Measurements from ENCODE around the gene FTO.

Gene FTO

GRCh38 chr16:54140057-54140787 is 436.3 kb downstream of the FTO start:
- DNase-seq = no peak

GRCh38 chr16:54140788-54141136 is 436.8 kb downstream of the FTO start:
- no peak for DNase-seq

- no peak for DNase-seq
Observed at GRCh38 chr16:54142787-54143186, 438.8 kb downstream of the FTO start.

GRCh38 chr16:54143410-54143809 is 439.5 kb downstream of the FTO start:
- DNase-seq = no peak

DNA sequence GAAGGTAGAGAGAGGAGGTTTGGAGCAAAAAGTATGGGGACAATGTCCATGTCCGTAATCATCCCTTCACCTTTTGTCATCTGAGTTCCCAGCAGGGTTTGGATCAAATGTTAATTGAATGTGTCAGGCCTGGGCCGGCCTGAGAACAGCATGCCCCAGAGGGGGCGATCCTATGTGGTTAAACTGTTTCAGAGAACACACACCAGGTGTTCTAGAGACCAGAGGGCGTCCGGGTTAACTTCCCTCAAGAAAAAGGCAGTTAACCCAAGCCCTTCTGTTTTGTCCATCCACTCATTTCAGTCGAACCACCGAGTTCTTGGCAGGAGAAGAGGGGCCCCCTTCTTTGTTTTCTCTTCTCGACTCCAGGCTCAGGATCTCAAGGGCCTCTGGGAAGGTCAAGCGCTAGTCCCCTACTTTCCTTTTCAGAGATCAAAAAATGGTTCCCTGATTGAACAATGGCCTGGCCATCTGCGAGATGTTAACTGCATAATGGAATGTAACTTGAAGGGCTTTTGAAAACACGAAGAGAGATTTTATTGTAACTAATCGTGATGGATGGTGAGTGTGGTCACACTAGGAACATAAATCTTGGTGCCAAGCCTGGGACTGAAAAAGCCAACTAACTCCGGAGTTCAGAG is 440.1 kb downstream of the FTO start:
- DNase-seq = no peak

DNA sequence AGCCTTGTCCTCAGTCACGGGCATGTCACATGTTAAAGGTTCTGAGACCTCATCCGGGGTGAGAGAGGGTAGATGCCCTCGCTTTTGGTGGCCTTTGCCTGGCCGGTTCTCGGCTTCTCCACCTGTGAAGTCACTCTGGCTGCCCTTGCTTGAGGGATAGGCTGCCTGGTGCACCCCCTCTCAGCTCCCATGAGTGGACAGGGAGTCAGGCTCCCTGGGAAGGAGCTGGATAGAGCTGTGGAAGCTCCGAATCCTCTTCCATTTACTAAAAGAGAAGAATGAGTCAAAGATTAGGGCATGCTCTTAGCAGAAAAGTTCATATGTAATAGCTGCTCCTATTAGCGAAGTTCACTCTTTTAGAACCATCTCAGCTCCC is 440.6 kb downstream of the FTO start:
- no peak for DNase-seq

DNA sequence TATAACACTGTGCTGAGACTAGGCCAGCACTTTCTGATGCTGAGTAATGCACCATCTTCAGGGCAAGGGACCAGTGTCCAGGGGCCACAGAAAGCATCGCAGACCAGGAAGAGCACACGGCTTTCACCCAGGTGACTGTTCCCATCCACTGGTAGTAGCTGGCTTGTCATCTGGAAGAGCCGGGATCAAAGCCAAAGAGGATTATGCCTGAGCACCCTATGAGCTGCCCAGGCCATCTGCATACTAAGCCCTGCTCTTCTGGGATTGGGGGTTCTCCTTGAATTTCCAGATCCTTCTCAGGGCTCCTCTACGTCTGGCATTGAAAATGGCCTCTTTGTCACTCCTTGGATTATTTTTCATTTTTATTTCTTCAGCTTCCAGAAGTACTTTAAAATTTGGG is 441.9 kb downstream of the FTO start:
- no peak for DNase-seq

- DNase-seq = no peak
Observed at GRCh38 chr16:54148974-54149373, 445.0 kb downstream of the FTO start.

DNA sequence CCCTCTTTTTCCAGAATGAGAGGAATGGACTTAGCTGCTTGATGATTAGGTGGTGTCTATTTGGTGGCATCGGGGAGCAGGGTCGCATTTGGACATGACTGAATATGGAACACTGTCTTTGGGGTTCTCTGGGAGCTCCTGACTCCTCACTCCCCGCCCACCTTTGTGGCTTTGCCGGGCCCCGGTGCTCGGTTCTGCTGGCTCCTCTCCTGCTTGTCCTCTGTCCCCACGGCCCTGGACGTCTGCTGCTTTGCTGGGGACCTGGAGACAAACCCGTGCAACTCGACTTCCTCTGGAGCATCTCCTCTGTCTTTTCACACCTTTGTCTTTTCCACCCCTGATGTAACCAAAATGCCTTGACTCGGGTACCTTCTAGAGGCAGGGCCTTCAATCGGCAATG is 446.9 kb downstream of the FTO start:
- no peak for DNase-seq

DNA sequence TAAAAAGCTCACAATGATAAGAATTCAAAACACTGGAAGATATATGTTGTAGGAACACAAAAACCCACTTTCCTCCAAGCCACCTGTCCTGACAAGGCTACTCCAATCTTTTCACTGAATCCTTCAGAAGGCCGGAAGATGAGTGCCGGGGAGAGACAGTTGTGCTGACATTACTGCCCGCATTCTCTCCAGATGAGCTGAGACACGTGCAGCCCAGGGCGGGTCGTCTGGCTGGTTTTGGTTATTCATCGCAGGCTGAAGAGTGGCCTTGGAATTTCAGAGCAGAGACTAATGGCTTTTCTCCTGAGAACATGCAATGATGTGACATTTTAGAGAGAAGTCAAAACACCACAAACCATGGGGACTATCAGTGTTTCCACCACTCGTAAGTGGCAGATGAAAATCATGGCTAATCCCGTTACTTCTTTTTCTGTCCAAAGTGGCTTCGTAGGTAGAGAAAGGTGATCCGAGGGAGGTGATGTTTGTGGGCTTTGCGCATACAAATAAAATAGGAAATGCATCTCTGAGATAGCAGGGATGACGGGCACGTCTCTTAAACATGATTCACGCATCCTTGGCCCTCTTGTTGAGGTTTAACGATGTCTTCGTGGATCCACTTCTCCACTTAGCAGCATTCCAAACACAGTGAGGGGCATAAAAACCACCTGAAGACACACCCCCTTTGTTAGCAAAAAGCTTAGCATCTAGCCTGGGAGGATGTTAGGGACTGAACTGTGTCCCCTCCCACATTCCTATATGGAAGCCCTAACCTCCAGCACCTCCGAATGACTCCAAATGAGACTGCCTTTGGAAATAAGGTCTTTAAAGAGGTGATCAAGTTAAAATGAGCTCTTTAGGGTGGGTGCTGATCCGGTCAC is 448.6 kb downstream of the FTO start:
- no peak for DNase-seq

DNA sequence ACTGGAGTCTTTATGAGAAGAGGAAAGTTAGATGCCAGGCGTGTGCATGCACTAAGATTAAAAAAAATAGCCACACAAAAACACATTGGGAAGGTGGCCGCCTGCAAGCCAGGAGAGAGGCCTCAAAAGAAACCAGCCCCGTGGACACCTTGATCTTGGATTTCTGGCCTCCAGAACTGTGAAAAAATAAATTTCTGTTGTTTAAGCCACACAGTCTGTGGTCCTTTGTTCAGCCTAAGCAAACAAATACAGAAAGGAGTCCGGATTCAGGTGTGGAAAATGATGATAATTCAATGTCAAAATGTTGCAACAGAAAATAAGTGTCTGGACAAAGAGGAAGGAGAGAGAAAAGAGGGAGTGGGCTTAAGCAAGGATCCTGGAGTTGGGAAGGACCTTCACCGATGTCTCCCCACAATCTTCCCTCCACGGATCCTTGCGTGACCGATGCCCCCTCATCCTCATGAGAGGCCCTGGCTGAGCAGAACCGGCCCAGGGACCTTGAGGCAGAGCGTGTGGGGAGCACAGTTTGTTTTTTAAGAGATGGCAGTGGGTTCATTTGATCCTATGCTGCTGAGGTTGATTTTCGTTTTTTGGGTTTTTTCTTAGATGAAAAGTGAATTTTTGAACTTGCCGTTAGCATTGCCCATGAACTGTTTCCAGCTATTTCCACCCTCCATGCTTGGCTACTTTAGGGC is 449.4 kb downstream of the FTO start:
- DNase-seq = no peak

GRCh38 chr16:54156349-54156748 is 452.4 kb downstream of the FTO start:
- no peak for DNase-seq

GRCh38 chr16:54158986-54159385 is 455.0 kb downstream of the FTO start:
- no peak for DNase-seq

DNA sequence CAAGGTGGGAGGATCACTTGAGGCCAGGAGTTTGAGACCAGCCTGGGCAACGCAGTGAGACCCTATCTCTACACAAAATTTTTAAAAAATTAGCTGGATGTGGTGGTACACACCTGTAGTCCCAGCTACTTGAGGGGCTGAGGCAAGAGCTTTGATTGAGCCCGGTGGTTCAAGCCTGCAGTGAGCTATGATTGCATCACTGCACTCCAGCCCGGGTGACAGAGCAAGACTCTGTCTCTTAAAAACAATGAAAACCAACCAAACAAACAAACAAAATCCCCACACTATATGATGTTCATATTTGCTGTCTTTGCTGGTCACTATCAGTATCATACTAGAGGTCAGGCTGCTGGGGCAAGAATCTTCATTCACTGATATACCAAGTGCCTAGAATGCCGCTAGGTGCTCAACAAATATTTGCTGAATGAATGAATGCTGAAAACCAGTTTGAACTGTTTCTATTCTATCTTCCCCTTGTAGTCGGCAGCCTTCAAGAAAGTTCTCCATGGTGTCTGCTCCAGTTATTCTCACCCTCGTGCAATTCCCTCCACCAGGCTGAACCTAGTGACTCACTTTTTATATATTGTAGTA is 455.6 kb downstream of the FTO start:
- no peak for DNase-seq

- no peak for DNase-seq
Observed at GRCh38 chr16:54160252-54160860, 456.4 kb downstream of the FTO start.

DNA sequence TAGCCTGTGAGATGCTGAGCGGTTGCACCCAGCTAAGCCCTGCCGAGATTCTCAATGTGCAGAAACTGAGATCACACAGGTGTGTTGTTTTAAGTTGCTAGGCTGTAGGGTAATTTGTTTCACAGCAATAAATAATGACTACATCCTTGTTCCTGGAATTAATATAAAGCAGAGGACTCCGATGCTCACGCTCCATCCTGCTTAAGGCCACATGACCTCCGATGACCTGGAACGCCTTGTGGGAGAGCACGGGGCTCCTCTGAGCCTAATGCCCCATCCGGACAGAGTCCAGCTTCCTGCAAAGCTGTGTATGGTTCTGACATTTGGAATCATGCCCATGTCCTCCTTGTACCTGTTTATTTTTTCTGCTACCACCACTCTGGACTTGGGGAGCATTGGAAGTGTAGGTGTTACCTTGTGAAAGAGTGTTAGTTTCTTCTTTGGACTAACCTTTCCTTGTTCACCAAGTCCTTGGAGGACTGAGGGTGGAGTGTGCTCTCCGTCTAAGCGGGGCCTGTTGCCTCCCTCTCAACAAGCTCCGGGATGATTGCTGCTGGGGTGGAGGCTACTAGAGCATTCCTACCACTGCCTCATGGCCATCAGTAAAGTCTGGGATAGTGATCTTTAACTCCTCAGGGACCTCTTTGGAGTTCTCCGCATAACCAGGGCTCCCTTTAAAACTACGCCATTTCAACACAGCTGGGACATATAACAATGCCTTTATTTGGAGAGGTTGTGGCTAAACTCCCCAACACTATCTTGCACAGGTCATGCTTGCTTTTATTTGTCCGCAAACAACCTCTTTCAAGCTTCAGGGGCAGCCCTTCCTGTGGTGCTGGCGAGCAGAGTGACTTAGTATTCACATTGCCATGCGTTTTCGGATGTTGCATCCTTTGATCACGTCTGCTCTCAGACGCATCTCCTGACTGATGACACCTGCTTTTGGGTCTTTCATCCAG is 457.3 kb downstream of the FTO start:
- peak; percentile 41 for DNase-seq

DNA sequence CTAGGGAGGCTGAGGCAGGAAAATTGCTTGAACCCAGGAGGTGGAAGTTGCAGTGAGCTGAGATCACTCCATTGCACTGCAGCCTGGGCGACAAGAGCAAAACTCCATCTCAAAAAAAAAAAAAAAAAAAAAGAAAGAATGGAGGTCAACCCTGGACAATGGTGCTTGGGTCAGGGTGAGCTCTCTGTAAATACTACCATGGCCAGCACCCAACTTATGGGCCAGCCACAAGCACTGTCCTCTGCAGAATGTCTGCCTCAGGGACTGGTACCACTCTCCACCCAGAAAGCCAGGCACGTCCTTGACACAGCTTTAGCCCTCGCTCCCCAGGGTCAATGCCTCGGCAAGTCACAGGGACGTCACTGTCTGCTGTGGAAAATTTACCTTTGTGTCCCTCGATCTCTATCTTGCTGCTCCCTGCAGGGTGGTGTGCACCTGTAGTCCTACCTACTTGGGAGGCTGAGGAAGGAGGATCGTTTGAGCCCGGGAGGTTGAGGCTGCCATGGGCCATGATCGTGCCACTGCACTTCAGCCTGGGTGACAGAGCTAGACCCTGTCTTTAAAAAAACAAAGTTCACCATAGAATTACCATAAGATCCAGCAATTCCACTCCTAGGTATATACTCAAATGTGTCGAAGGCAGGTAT is 459.4 kb downstream of the FTO start:
- DNase-seq = no peak

DNA sequence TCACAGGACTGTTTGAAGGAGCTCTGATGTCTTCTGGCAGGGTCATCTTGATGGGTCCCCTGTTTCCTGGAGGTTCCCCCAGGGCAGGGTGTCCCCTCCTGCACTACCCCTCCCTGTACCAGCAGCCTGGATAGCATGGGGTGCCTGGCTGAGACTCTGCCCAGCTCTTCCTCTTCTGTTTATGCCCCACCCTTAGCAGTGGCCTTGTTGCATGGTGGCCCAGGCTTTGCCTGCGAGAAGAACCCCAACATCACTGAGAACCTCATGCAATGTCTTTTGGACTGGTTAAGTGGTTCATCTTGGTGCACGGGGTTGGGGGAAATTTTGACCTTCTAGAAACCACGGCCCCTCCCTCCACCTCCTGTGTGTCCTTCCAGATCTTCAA is 460.8 kb downstream of the FTO start:
- DNase-seq = no peak

DNA sequence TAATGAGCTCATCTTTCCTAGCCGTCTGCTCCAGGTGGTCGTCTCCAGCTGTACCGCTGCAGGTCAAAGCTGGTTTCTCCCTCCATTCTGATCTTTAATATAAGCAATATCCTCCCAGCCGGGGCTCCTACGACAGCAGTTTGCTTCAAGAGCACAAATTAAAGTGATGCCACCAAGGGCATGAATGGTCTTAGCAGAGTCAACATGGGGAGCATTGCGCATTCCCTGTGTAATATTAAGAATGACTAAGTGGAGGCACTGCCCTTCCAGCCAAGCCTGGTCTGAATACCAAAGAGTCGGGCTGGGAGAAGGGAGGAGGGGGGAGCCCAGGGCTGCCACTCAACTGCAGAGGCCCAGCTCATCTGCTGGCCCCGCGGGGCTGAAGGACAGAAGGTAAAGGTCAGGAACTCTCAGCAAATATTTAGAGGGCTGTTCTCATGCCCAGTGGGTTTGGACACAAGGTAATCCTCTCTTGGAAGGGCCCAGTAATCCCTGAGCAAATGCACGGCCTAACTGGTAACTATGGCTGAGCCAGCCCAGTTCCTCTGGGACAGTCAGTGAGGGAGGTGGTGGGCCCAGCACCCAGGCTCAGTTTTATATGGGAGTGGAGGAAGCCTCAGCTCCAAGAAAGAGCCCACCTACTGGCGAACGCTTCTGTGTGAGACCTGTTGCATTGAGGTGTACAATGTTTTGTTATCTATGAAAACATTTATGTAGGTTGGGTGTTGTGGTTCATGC is 461.4 kb downstream of the FTO start:
- DNase-seq = no peak
